Measurements from ENCODE around the gene DMKN.

DNA sequence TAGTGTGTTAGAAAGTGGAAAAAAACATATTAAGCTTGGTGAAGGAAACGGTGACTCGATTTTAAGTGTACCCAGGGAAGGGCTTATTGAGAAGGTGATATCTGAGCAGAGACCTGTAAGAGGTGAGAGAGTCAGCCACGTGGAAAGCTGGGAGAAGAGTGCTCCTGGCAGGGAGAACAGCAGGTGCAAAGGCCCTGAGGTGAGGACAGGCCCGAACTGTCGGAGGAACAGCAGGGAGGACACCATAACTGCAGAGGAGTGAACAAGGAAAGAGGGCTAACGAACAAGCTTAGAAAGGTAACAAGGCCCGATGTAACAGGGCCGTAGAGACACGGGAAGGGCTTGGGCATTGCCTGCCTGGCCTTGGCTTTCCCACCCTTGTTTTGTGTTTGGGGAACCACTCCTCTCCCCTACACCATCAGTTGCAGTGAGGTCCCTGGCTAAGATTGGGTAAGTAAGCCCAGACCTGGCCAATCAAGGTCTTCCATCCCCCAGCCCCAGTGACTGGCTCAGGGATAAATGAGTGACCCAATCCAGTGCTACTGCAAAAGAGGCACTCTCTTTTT lies 42.7 kb upstream of the DMKN start:
- no peak for TF ChIP-seq POLR2AphosphoS5 (IDR thresholded peaks at IDR 0.05; ENCODE audit: insufficient read depth, low read depth, low read length)
- TF ChIP-seq POLR2A (IDR thresholded peaks at IDR 0.05; ENCODE audit: low read depth, low read length): no peak
- TF ChIP-seq CTCF (IDR thresholded peaks at IDR 0.05; ENCODE audit: extremely low read depth in 1 of 2, insufficient read depth in 1 of 2, low read depth in 1 of 2, low read length in 2 of 2): no peak

Measured in endothelial cell of umbilical vein (primary cell).